WI38 (cell line): ENCODE results near the gene GNPDA2.
"Not testable (repeated sequence)": the region's sequence is repeated elsewhere in the genome, so short reads cannot be mapped to it uniquely, and the experiment has no call there.

Source experiments
- H3K4me3 ChIP-seq: 2 replicates; pipeline ENCODE4 v1.5.1; 2011; ENCODE audit warnings: low read depth, mild to moderate bottlenecking, control low read depth, low read length
- CTCF ChIP-seq: IDR thresholded peaks from 2 replicates; pipeline ENCODE4 v1.5.1; 2012; ENCODE audit warnings: low read depth, mild to moderate bottlenecking, control low read depth, low read length

GNPDA2 gene

GRCh38 chr4:44756559-44756958 is 30.2 kb upstream of the GNPDA2 start:
- no peak for TF ChIP-seq CTCF

GRCh38 chr4:44740201-44740600 is 13.8 kb upstream of the GNPDA2 start:
- TF ChIP-seq CTCF: no peak

More at GRCh38 chr4:44756559-44756958, 30.2 kb upstream of the GNPDA2 start:
- no peak overlapping the region for H3K4me3 ChIP-seq

DNA sequence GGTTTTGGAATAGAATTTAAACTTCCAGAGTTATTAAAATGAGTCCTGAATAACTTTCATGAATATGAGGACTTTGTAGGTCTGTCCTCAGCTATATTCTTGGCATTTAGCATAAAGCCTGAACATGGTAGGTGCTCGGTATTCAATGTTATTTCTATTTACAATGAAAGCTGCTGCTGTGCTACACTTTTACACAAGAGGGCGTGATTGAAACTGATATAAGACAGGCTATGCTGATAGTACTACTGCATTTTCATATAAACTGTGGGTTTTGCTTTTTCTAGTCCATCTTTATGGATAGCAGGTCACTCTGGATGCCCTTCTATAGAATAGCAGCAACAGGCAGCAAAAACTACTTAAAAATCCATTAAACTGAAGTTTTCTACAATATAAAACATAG is 12.3 kb upstream of the GNPDA2 start:
- peak; percentile 7; the same call in 1 of the 2 replicates for TF ChIP-seq CTCF
- no peak overlapping the region for H3K4me3 ChIP-seq

More at GRCh38 chr4:44740201-44740600, 13.8 kb upstream of the GNPDA2 start:
- H3K4me3 ChIP-seq: no peak overlapping the region

DNA sequence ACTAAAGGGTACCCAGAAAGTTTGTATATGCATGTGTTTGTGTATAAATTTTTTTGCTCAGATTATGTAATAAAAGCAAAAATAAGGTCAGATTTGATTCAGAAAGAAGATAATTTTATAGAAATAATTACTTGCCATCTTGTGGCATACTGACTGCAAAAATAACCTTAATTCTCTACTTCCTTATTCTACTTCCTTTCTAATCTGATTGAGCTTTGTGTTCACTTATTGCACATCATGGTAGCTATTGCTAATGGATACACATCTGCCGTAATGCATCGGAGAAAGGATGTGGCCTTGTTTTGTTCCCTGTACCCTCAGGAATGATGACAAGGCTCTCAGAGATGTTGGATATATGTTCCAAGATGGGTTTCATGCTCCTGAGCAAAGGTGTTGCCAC is 10.5 kb upstream of the GNPDA2 start:
- no peak overlapping the region for H3K4me3 ChIP-seq
- no peak for TF ChIP-seq CTCF

- not testable (repeated sequence) for H3K4me3 ChIP-seq
Measured at GRCh38 chr4:44728694-44729093, 2.3 kb upstream of the GNPDA2 start.

GRCh38 chr4:44727471-44727870 is 1.1 kb upstream of the GNPDA2 start:
- TF ChIP-seq CTCF: no peak
- no peak overlapping the region for H3K4me3 ChIP-seq

DNA sequence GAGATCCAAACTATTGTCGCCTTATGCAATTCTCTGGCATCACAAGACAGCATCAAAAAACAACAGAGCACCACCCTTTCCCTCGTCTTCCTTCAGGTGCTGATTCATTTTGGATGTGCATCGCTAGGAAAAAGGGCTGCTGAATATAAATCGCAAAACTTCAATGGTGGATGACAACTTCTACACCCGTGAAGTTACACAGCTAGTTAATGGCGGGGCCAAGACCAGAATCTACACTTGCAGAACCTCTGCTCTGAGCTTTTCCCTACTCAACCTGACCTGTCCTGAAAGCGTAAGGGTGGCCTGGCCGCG is 674 bp downstream of the GNPDA2 start:
- peak overlapping the region; percentile 89 for H3K4me3 ChIP-seq
- TF ChIP-seq CTCF: no peak

GRCh38 chr4:44725166-44725565 is 1.2 kb downstream of the GNPDA2 start:
- no peak for TF ChIP-seq CTCF
- H3K4me3 ChIP-seq: peak overlapping the region; percentile 89
